Spleen (tissue), 7 donors: ENCODE measurements around the gene WNT2B.

Source experiments
- POLR2A ChIP-seq, 3 donors: fragments of 450-650 bp; IDR thresholded peaks; one replicate each; pipeline ENCODE4 v1.5.1; 2017; ENCODE audit warnings: antibody characterized with exemption in 3 of 3, mild to moderate bottlenecking in 1 of 3
- POLR2AphosphoS5 ChIP-seq, 3 donors: sonication (generic); formaldehyde crosslinking; IDR thresholded peaks; one replicate each; pipeline ENCODE4 v1.5.1; 2017; ENCODE audit warnings: antibody characterized with exemption in 3 of 3
- TF ChIP-seq, protein P1 (sequence below), 11 experiments: fragments of 200-600 bp in 7 of 11; fragments of 450-650 bp in 4 of 11; sonication (generic) in 4 of 11; IDR thresholded peaks in 8 of 11; conservative IDR thresholded peaks in 3 of 11; 1 replicate in 7 of 11; 2 replicates in 4 of 11; pipeline versions ENCODE4 v1.4.0 to v1.8.0; 2016 to 2021; ENCODE audit warnings: antibody characterized with exemption in 11 of 11, inconsistent platforms in 4 of 11, mild to moderate bottlenecking in 1 of 11
- donor health status: DM: no; HTN: no; CAD: no; lungs with moderate emphysema.
- donor health status: DM: no; HTN: no; CAD: no.
- donor health status: DM: no; HTN: no; CAD: no.

DNA sequence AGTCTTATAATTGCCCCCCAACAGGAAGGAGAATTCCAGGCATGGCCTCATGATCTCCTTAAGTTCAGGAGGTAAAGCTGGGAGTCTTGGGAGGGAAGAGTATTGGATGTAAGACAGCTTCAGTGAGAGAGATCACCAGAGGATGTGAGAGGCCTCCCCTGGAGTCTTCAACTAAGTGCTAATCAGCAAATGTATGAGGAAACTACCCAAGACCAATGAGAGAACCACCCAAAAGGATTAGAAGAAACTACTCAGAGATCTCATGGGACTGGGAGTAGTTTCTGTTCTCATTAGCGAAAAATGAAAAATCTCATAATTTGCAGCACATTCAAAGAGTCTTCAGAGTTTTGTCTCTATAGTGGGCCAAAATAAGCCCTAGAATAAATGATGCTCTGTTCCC lies 36.6 kb upstream of the WNT2B start:
- TF ChIP-seq, protein P1, sequence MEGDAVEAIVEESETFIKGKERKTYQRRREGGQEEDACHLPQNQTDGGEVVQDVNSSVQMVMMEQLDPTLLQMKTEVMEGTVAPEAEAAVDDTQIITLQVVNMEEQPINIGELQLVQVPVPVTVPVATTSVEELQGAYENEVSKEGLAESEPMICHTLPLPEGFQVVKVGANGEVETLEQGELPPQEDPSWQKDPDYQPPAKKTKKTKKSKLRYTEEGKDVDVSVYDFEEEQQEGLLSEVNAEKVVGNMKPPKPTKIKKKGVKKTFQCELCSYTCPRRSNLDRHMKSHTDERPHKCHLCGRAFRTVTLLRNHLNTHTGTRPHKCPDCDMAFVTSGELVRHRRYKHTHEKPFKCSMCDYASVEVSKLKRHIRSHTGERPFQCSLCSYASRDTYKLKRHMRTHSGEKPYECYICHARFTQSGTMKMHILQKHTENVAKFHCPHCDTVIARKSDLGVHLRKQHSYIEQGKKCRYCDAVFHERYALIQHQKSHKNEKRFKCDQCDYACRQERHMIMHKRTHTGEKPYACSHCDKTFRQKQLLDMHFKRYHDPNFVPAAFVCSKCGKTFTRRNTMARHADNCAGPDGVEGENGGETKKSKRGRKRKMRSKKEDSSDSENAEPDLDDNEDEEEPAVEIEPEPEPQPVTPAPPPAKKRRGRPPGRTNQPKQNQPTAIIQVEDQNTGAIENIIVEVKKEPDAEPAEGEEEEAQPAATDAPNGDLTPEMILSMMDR (IDR thresholded peaks at IDR 0.05 in 8 of 11, conservative IDR thresholded peaks at IDR 0.05 in 3 of 11), result no peak
- no peak for TF ChIP-seq POLR2AphosphoS5 (IDR thresholded peaks at IDR 0.05)
- TF ChIP-seq POLR2A (IDR thresholded peaks at IDR 0.05), result no peak
